HEK293T (cell line): Measurements from ENCODE around the gene TBC1D16.

Experiments
- CTCF ChIA-PET: fragments of 350-600 bp; formaldehyde crosslinking; extraction: SDS; loops from one replicate; lab custom pipeline; 2021; ENCODE audit warnings: antibody characterized with exemption, inconsistent platforms; lab: Yijun Ruan, JAX
- POLR2A ChIA-PET: fragments of 350-600 bp; formaldehyde crosslinking; extraction: SDS; loops from one replicate; lab custom pipeline; 2020; ENCODE audit warnings: antibody characterized with exemption, inconsistent platforms; lab: Yijun Ruan, JAX
- DNase-seq: peaks from one replicate; pipeline ENCODE4 v3.0.0; 2012; ENCODE audit warnings: mixed read lengths; ENCODE audit errors: extremely low spot score
- ARNT ChIP-seq: fragments of 450-650 bp; IDR thresholded peaks from 2 replicates; pipeline ENCODE4 v1.6.1; 2017; ENCODE audit warnings: mild to moderate bottlenecking
- BHLHE40 ChIP-seq: fragments of 450-650 bp; IDR thresholded peaks from 2 replicates; pipeline ENCODE4 v1.6.1; 2016; ENCODE audit warnings: mild to moderate bottlenecking, moderate library complexity, borderline replicate concordance
- CTBP1 ChIP-seq: fragments of 450-650 bp; IDR thresholded peaks from 2 replicates; pipeline ENCODE4 v1.6.1; 2016; ENCODE audit warnings: borderline replicate concordance
- ELF4 ChIP-seq: fragments of 450-650 bp; IDR thresholded peaks from 2 replicates; pipeline ENCODE4 v1.6.1; 2017; ENCODE audit warnings: antibody characterized with exemption
- FOXA1 ChIP-seq: fragments of 450-650 bp; IDR thresholded peaks from 2 replicates; pipeline ENCODE4 v1.6.1; 2016; ENCODE audit warnings: mild to moderate bottlenecking
- FOXK2 ChIP-seq: fragments of 450-650 bp; IDR thresholded peaks from 2 replicates; pipeline ENCODE4 v1.6.1; 2016; ENCODE audit warnings: mild to moderate bottlenecking
- FOXM1 ChIP-seq: fragments of 450-650 bp; IDR thresholded peaks from 2 replicates; pipeline ENCODE4 v1.6.1; 2017; ENCODE audit warnings: mild to moderate bottlenecking, borderline replicate concordance
- HDGF ChIP-seq: fragments of 450-650 bp; IDR thresholded peaks from 2 replicates; pipeline ENCODE4 v1.6.1; 2017; ENCODE audit warnings: antibody characterized with exemption, borderline replicate concordance
- L3MBTL2 ChIP-seq: fragments of 450-650 bp; conservative IDR thresholded peaks from 2 replicates; pipeline ENCODE4 v1.6.1; 2016; ENCODE audit warnings: mild to moderate bottlenecking
- LEF1 ChIP-seq: fragments of 450-650 bp; IDR thresholded peaks from 2 replicates; pipeline ENCODE4 v1.6.1; 2017; ENCODE audit warnings: mild to moderate bottlenecking, borderline replicate concordance
- NFRKB ChIP-seq: fragments of 450-650 bp; IDR thresholded peaks from 2 replicates; pipeline ENCODE4 v1.6.1; 2016; ENCODE audit warnings: mild to moderate bottlenecking, moderate library complexity
- PKNOX1 ChIP-seq: fragments of 450-650 bp; IDR thresholded peaks from 2 replicates; pipeline ENCODE4 v1.6.1; 2016
- SP1 ChIP-seq: fragments of 450-650 bp; IDR thresholded peaks from 2 replicates; pipeline ENCODE4 v1.6.1; 2017
- SUZ12 ChIP-seq: fragments of 450-650 bp; IDR thresholded peaks from 2 replicates; pipeline ENCODE4 v1.6.1; 2016; ENCODE audit warnings: mild to moderate bottlenecking
- TARDBP ChIP-seq: fragments of 450-650 bp; IDR thresholded peaks from 2 replicates; pipeline ENCODE4 v1.6.1; 2016
- ZNF384 ChIP-seq: fragments of 450-650 bp; IDR thresholded peaks from 2 replicates; pipeline ENCODE4 v1.6.1; 2016

The TBC1D16 gene

GRCh38 chr17:80067393-80067986 lies 31.8 kb upstream of the TBC1D16 start:
- DNase-seq = no peak
- TF ChIP-seq ELF4 (no peak), L3MBTL2 (peak; percentile 62), CTBP1 (no peak)
- CTCF ChIA-PET = no interaction called here
- POLR2A ChIA-PET = no interaction called here

- no peak for DNase-seq
- CTCF ChIA-PET = no interaction called here
- TF ChIP-seq NFRKB = no peak
- TF ChIP-seq FOXA1 = no peak
- TF ChIP-seq PKNOX1 = no peak
- no peak for TF ChIP-seq LEF1
- TF ChIP-seq ARNT = no peak
- no peak for TF ChIP-seq HDGF
- no peak for TF ChIP-seq SUZ12
- no peak for TF ChIP-seq SP1
- TF ChIP-seq FOXM1 = no peak
- no peak for TF ChIP-seq FOXK2
- no peak for TF ChIP-seq ELF4
- no peak for TF ChIP-seq TARDBP
- no peak for TF ChIP-seq ZNF384
- TF ChIP-seq CTBP1 = no peak
- no peak for TF ChIP-seq BHLHE40
- TF ChIP-seq L3MBTL2 = no peak
- POLR2A ChIA-PET = no interaction called here
These were observed 30.0 kb upstream of the TBC1D16 start for GRCh38 chr17:80065478-80066170.

GRCh38 chr17:80064696-80065095 lies 29.0 kb upstream of the TBC1D16 start:
- no peak for DNase-seq
- CTCF ChIA-PET = no interaction called here
- POLR2A ChIA-PET = no interaction called here
- no peak for TF ChIP-seq FOXK2
- no peak for TF ChIP-seq SUZ12
- no peak for TF ChIP-seq HDGF
- TF ChIP-seq ARNT = no peak
- TF ChIP-seq FOXM1 = no peak
- TF ChIP-seq BHLHE40 = no peak
- no peak for TF ChIP-seq L3MBTL2
- TF ChIP-seq CTBP1 = no peak

GRCh38 chr17:80063830-80064585 lies 28.3 kb upstream of the TBC1D16 start:
- DNase-seq = no peak
- no peak for TF ChIP-seq NFRKB
- no peak for TF ChIP-seq LEF1
- TF ChIP-seq SUZ12 = no peak
- no peak for TF ChIP-seq BHLHE40
- TF ChIP-seq FOXM1 = no peak
- no peak for TF ChIP-seq FOXA1
- TF ChIP-seq TARDBP = no peak
- no peak for TF ChIP-seq HDGF
- ChIA-PET POLR2A (no interaction called here), CTCF (interaction anchor here (0.7 kb wide), 1 partner anchor 22 kb away, joined by 3 read pairs; no protein-coding TSS in a partner anchor)

- no peak for DNase-seq
- CTCF ChIA-PET = no interaction called here
- POLR2A ChIA-PET = no interaction called here
- TF ChIP-seq FOXK2 = no peak
- TF ChIP-seq ZNF384 = no peak
- TF ChIP-seq FOXA1 = no peak
- no peak for TF ChIP-seq LEF1
- TF ChIP-seq CTBP1 = no peak
- TF ChIP-seq SP1 = no peak
These were observed 25.7 kb upstream of the TBC1D16 start for GRCh38 chr17:80061421-80061820.

GRCh38 chr17:80060644-80061043 lies 25.0 kb upstream of the TBC1D16 start:
- TF ChIP-seq HDGF (no peak), ZNF384 (no peak), TARDBP (no peak), NFRKB (no peak), L3MBTL2 (no peak), SP1 (no peak), ARNT (no peak), FOXM1 (no peak), SUZ12 (no peak), FOXA1 (no peak), BHLHE40 (no peak), LEF1 (no peak)
- no peak for DNase-seq
- CTCF ChIA-PET = interaction anchor here (0.7 to 1.0 kb wide), 3 partner anchors 21 to 839 kb away, joined by 3 to 6 read pairs (median 4); partner anchors contain the start of gene GAA
- POLR2A ChIA-PET = no interaction called here
